ENCODE measurements around the gene GDF2. TPM values are rescaled to one million over a fixed set of nuclear protein-coding genes. Genes with fewer than 3 reads are reported as not detected.

GDF2 gene
- total and polyA plus RNA-seq, 10 of the 15 experiments (the other 5 are each of a cell fraction or from before 2014, with no cell fraction given): not detected

DNA sequence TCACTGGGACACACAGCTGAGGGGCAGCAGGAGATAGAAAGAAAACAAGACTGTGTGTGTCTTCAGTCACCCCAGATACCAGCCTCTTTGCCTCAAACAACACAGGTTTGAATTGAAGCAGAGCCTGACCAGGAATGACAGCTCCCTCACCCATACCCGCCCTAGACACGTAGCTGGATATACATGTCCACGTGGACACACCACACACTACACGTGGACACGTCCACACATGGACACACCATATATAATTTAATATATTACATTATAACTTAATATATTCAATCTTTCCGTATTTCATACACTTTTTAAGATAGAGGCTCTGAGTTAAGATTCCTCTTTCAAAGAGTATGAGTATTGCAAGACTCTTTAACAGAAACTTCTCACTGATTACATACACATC is 11.3 kb downstream of the GDF2 start:
- H4K20me1 ChIP-seq (ENCODE audit: control insufficient read depth, insufficient read depth): no peaks in the 10 kb centered on the region
- FAIRE-seq (no peak), DNase-seq (ENCODE audit: low read depth, low spot score) (no peak), ATAC-seq (no peak)
- H3K4me3 ChIP-seq: no peak overlapping the region
- WGBS (ENCODE audit: insufficient coverage, insufficient replicate concordance, low lambda C conversion rate, missing lambda C conversion rate): 12% methylated on average over 6 of the region's 6 CpGs
- in situ Hi-C loops (cut with MboI) (no loop called here), intact Hi-C loops (cut with micrococcal nuclease; ENCODE audit: unreplicated experiment) (no loop called here)
- no peaks in the 10 kb centered on the region for H3K4me1 ChIP-seq (ENCODE audit: control insufficient read depth, insufficient read depth, low read length)
- ChIA-PET CTCF (interaction anchor here (1.3 kb wide), 1 partner anchor 286 kb away, joined by 6 read pairs; no protein-coding TSS in a partner anchor), SMC1A (ENCODE audit: uncharacterized antibody, unreplicated experiment) (no interaction called here), POLR2A (no interaction called here), RAD21 (ENCODE audit: unreplicated experiment) (no interaction called here)
- no TSS peak for BruUV-seq (replicated peaks)
- H3K9ac ChIP-seq (ENCODE audit: control insufficient read depth, insufficient read depth, low read length): no peak overlapping the region
- no peaks in the 10 kb centered on the region for H3K9me3 ChIP-seq (replicated peaks; ENCODE audit: control insufficient read depth, insufficient read depth, low read length)
- H3K36me3 ChIP-seq (ENCODE audit: control insufficient read depth in 2 of 2, insufficient read depth in 2 of 2, low read length in 1 of 2): no peaks in the 10 kb centered on the region
- TF ChIP-seq CREB1 (IDR thresholded peaks at IDR 0.05; ENCODE audit: low read depth): no peak
- TF ChIP-seq CBFB (IDR thresholded peaks at IDR 0.05; ENCODE audit: low read depth): no peak
- TF ChIP-seq NR2F1 (conservative IDR thresholded peaks at IDR 0.05): no peak
- TF ChIP-seq EP300 (IDR thresholded peaks at IDR 0.05; ENCODE audit: borderline replicate concordance in 1 of 2, control insufficient read depth in 1 of 2, low read depth in 2 of 2, low read length in 2 of 2): no peak
- H2AFZ ChIP-seq (ENCODE audit: control insufficient read depth, low read depth, low read length): no peak overlapping the region
- no peaks in the 10 kb centered on the region for H3K79me2 ChIP-seq (ENCODE audit: control insufficient read depth, insufficient read depth, low read length)
- no peaks in the 10 kb centered on the region; a peak in 3 of 4 replicates for H3K27me3 ChIP-seq (replicated peaks in 1 of 2; ENCODE audit: control insufficient read depth in 2 of 2, insufficient read depth in 2 of 2, low read length in 1 of 2)
- no peak overlapping the region for H3K4me2 ChIP-seq (ENCODE audit: control insufficient read depth, insufficient read depth)
- no peak overlapping the region for H3K27ac ChIP-seq (ENCODE audit: control insufficient read depth, insufficient read depth)

DNA sequence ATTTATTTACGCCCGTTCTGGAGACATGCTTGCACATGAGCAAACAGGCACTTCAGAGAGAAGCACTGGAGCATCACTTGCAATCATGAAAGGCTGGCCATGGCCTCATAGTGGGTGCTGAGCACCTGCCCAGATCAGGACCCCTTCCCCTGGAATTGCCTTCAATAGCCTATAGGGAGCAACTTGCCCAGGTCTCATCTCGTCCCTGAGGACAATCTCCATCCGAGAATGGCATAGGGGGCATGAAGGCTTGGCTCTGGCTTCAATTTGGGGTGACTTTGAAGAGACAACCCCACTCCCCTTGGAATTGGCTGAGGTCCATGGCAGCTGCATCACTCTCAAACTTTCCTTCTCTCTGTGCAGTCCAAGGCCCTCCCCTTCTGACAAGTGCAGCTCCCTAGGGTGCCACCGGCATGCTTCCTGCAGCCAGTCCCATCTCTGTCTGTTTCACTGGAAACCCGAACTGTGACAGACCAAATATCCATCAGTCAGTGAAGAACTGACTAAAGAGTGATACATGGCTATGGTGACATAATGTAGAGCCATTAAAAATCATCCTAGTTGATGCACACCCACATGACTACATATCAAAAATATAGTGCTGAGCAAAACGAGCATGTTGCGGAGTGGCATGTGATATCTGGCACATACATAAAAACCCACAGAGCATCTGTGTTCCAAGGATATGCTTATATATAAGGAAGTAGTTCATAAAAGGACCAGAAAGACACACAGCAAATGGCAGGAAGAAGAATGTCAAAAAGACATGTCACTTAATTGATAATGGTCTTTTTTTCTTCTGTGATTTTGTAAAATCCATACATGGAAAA is 12.4 kb downstream of the GDF2 start:
- Histone ChIP-seq H3K79me2 (ENCODE audit: control insufficient read depth, insufficient read depth, low read length) (no peaks in the 10 kb centered on the region), H3K36me3 (ENCODE audit: control insufficient read depth in 2 of 2, insufficient read depth in 2 of 2, low read length in 1 of 2) (no peaks in the 10 kb centered on the region), H3K9me3 (replicated peaks; ENCODE audit: control insufficient read depth, insufficient read depth, low read length) (no peaks in the 10 kb centered on the region), H2AFZ (ENCODE audit: control insufficient read depth, low read depth, low read length) (no peak overlapping the region), H3K27me3 (replicated peaks in 1 of 2; ENCODE audit: control insufficient read depth in 2 of 2, insufficient read depth in 2 of 2, low read length in 1 of 2) (no peaks in the 10 kb centered on the region; a peak in 3 of 4 replicates), H3K4me2 (ENCODE audit: control insufficient read depth, insufficient read depth) (no peak overlapping the region), H3K4me1 (ENCODE audit: control insufficient read depth, insufficient read depth, low read length) (no peaks in the 10 kb centered on the region), H3K9ac (ENCODE audit: control insufficient read depth, insufficient read depth, low read length) (no peak overlapping the region), H3K4me3 (no peak overlapping the region), H3K27ac (ENCODE audit: control insufficient read depth, insufficient read depth) (no peak overlapping the region), H4K20me1 (ENCODE audit: control insufficient read depth, insufficient read depth) (no peaks in the 10 kb centered on the region)
- TF ChIP-seq HDAC6 (IDR thresholded peaks at IDR 0.05; ENCODE audit: unreplicated experiment): no peak
- TF ChIP-seq FOXM1 (IDR thresholded peaks at IDR 0.05; ENCODE audit: low read depth, low read length): no peak
- no peak for TF ChIP-seq SRF (IDR thresholded peaks at IDR 0.05; ENCODE audit: low read depth in 2 of 2, low read length in 2 of 2)
- TF ChIP-seq GATAD2B (conservative IDR thresholded peaks at IDR 0.05; ENCODE audit: low read depth): no peak
- ATAC-seq (no peak), DNase-seq (ENCODE audit: low read depth, low spot score) (no peak), FAIRE-seq (no peak)
- ChIA-PET RAD21 (ENCODE audit: unreplicated experiment) (no interaction called here), POLR2A (no interaction called here), SMC1A (ENCODE audit: uncharacterized antibody, unreplicated experiment) (no interaction called here), CTCF (no interaction called here)
- WGBS (ENCODE audit: insufficient coverage, insufficient replicate concordance, low lambda C conversion rate, missing lambda C conversion rate): 35% methylated on average over 8 of the region's 8 CpGs
- BruUV-seq (replicated peaks): no TSS peak
- in situ Hi-C loops (cut with MboI) (no loop called here), intact Hi-C loops (cut with micrococcal nuclease; ENCODE audit: unreplicated experiment) (no loop called here)

Measured in GM12878 (cell line).